ENCODE data around the gene CDHR3. TPM values are rescaled to one million over a fixed set of nuclear protein-coding genes. Genes with fewer than 3 reads are reported as not detected.

Gene CDHR3
- total and polyA plus RNA-seq, 2 donors (not counting 1 experiment from before 2014, with no cell fraction given), result 5.1 to 9.4 TPM

DNA sequence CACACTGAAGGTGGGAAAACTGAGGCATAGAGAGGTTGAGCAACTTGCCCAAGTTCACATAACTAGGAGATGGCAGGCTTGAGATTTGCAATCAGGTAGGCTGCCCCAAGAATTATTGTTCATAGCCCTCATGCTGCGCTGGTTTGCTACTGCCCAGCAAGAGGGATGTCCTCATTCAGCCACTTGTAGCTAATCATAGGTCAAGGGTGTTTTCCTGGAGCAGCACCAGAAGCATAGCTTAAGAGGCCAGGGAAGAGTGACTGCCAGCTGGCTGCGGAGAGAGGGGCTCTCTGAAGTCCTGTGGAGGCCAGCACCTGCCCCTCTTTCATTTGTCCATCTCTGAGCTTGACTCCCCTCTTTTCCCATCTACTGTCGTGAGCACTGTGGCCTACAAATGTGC, 15.0 kb downstream of the CDHR3 start:
- Histone ChIP-seq H3K27me3 (ENCODE audit: control insufficient read depth, insufficient read depth, low read length) (no peaks in the 10 kb centered on the region), H3K4me2 (ENCODE audit: extremely low read depth, insufficient read depth, low read length) (no peak overlapping the region), H3K9me3 (ENCODE audit: control insufficient read depth, insufficient read depth, low read depth, low read length) (no peaks in the 10 kb centered on the region), H3K79me2 (ENCODE audit: control insufficient read depth, insufficient read depth, low read length) (no peaks in the 10 kb centered on the region), H4K20me1 (ENCODE audit: control insufficient read depth, extremely low read depth, insufficient read depth, low read length) (no peaks in the 10 kb centered on the region), H3K36me3 (ENCODE audit: control insufficient read depth, insufficient read depth, low read length) (no peaks in the 10 kb centered on the region), H3K9ac (ENCODE audit: insufficient read depth, low read length) (no peak overlapping the region), H3K4me3 (replicated peaks in 1 of 4; ENCODE audit: control extremely low read depth in 1 of 4, insufficient read depth in 1 of 4, low read depth in 3 of 4, low read length in 4 of 4) (no peak overlapping the region), H3K27ac (ENCODE audit: insufficient read depth, low read length) (no peak overlapping the region), H2AFZ (ENCODE audit: low read length) (no peak overlapping the region), H3K4me1 (ENCODE audit: control insufficient read depth, extremely low read depth, insufficient read depth, low read length) (no peaks in the 10 kb centered on the region)
- no peak for DNase-seq (ENCODE audit: low read depth in 2 of 2)
- TF ChIP-seq, protein P1, sequence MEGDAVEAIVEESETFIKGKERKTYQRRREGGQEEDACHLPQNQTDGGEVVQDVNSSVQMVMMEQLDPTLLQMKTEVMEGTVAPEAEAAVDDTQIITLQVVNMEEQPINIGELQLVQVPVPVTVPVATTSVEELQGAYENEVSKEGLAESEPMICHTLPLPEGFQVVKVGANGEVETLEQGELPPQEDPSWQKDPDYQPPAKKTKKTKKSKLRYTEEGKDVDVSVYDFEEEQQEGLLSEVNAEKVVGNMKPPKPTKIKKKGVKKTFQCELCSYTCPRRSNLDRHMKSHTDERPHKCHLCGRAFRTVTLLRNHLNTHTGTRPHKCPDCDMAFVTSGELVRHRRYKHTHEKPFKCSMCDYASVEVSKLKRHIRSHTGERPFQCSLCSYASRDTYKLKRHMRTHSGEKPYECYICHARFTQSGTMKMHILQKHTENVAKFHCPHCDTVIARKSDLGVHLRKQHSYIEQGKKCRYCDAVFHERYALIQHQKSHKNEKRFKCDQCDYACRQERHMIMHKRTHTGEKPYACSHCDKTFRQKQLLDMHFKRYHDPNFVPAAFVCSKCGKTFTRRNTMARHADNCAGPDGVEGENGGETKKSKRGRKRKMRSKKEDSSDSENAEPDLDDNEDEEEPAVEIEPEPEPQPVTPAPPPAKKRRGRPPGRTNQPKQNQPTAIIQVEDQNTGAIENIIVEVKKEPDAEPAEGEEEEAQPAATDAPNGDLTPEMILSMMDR (conservative IDR thresholded peaks at IDR 0.05 in 1 of 2, IDR thresholded peaks at IDR 0.05 in 1 of 2; ENCODE audit: low read depth in 1 of 2, low read length in 2 of 2), result no peak
- TF ChIP-seq EZH2 (IDR thresholded peaks at IDR 0.05; ENCODE audit: low read length, missing control alignments), result no peak

DNA sequence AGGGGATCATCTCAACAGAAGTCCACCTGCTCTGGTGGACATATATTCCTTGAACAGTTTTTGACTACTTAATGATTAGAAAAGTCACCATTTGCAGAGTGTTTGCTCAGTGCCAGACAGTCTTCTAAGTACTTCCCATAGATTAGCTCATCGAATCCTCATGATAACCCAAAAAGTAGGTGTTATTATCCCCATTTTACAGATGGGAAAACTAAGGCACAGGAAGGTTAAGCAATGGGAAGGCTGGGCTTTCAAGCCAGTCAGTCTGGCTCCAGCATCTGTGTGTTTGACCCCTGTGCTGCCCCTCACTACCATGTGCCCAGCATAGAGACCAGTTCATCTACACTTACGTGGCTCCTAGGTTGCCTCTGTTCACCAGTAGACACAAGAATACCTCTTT, 15.9 kb downstream of the CDHR3 start:
- DNase-seq (ENCODE audit: low read depth in 2 of 2), result no peak
- Histone ChIP-seq H3K36me3 (ENCODE audit: control insufficient read depth, insufficient read depth, low read length) (no peaks in the 10 kb centered on the region), H3K27me3 (ENCODE audit: control insufficient read depth, insufficient read depth, low read length) (no peaks in the 10 kb centered on the region), H3K9ac (ENCODE audit: insufficient read depth, low read length) (no peak overlapping the region), H3K4me2 (ENCODE audit: extremely low read depth, insufficient read depth, low read length) (no peak overlapping the region), H3K9me3 (ENCODE audit: control insufficient read depth, insufficient read depth, low read depth, low read length) (no peaks in the 10 kb centered on the region), H4K20me1 (ENCODE audit: control insufficient read depth, extremely low read depth, insufficient read depth, low read length) (no peaks in the 10 kb centered on the region), H2AFZ (ENCODE audit: low read length) (no peak overlapping the region), H3K4me1 (ENCODE audit: control insufficient read depth, extremely low read depth, insufficient read depth, low read length) (no peaks in the 10 kb centered on the region), H3K79me2 (ENCODE audit: control insufficient read depth, insufficient read depth, low read length) (no peaks in the 10 kb centered on the region), H3K27ac (ENCODE audit: insufficient read depth, low read length) (no peak overlapping the region), H3K4me3 (replicated peaks in 1 of 4; ENCODE audit: control extremely low read depth in 1 of 4, insufficient read depth in 1 of 4, low read depth in 3 of 4, low read length in 4 of 4) (no peak overlapping the region)
- TF ChIP-seq, protein P1 (conservative IDR thresholded peaks at IDR 0.05 in 1 of 2, IDR thresholded peaks at IDR 0.05 in 1 of 2; ENCODE audit: low read depth in 1 of 2, low read length in 2 of 2), result no peak
- TF ChIP-seq EZH2 (IDR thresholded peaks at IDR 0.05; ENCODE audit: low read length, missing control alignments), result no peak

DNA sequence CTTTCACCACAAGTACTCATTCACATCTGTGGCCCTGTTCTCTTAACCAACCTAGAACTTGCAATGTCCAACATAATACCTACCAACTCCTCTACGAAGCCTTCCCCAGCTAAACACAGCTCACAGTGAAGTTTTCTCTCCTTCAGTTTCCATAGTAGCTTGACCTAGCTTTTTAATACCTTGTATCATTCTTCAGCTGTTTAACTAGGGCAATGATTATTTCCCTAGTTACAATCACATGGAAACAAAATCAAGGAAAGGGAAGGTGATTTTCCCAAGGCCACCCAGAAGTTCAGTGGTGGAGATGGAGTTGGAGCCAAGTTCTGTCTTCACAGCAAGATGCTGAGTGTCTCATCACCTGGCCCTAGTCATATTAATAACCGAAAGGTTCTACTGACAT, 16.3 kb downstream of the CDHR3 start:
- H3K9ac ChIP-seq (ENCODE audit: insufficient read depth, low read length), result no peak overlapping the region
- no peaks in the 10 kb centered on the region for H3K79me2 ChIP-seq (ENCODE audit: control insufficient read depth, insufficient read depth, low read length)

More for the DNA sequence above, 16.3 kb downstream of the CDHR3 start:
- H3K4me1 ChIP-seq (ENCODE audit: control insufficient read depth, extremely low read depth, insufficient read depth, low read length), result no peaks in the 10 kb centered on the region
- no peak for DNase-seq (ENCODE audit: low read depth in 2 of 2)
- no peaks in the 10 kb centered on the region for H3K27me3 ChIP-seq (ENCODE audit: control insufficient read depth, insufficient read depth, low read length)
- no peak overlapping the region for H3K4me3 ChIP-seq (replicated peaks in 1 of 4; ENCODE audit: control extremely low read depth in 1 of 4, insufficient read depth in 1 of 4, low read depth in 3 of 4, low read length in 4 of 4)
- TF ChIP-seq EZH2 (IDR thresholded peaks at IDR 0.05; ENCODE audit: low read length, missing control alignments), result no peak
- TF ChIP-seq, protein P1 (conservative IDR thresholded peaks at IDR 0.05 in 1 of 2, IDR thresholded peaks at IDR 0.05 in 1 of 2; ENCODE audit: low read depth in 1 of 2, low read length in 2 of 2), result no peak
- no peaks in the 10 kb centered on the region for H3K36me3 ChIP-seq (ENCODE audit: control insufficient read depth, insufficient read depth, low read length)
- no peak overlapping the region for H3K27ac ChIP-seq (ENCODE audit: insufficient read depth, low read length)
- no peaks in the 10 kb centered on the region for H3K9me3 ChIP-seq (ENCODE audit: control insufficient read depth, insufficient read depth, low read depth, low read length)
- no peaks in the 10 kb centered on the region for H4K20me1 ChIP-seq (ENCODE audit: control insufficient read depth, extremely low read depth, insufficient read depth, low read length)
- no peak overlapping the region for H3K4me2 ChIP-seq (ENCODE audit: extremely low read depth, insufficient read depth, low read length)
- H2AFZ ChIP-seq (ENCODE audit: low read length), result no peak overlapping the region

Measured in fibroblast of lung (primary cell).